ENCODE data around the gene POLA1.

DNA sequence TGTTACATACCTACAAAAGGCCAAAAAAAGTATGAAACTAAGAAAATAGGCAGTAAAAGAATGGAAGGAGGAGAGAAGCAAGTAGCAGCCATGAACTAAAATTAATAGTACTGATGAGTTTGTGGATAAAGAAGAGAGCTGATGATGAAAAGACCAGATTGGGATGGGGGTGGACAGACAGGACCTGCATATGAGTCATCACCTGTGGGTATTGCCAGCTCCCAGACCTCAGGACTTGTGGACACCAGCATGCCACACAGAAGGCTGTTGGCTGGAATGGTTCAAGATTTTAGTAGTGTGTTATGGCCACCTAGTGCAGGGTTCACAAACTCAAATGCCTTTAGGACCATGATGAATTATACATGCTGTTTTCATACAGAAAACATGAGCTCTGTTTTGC is 263.1 kb downstream of the POLA1 start:
- TF ChIP-seq, protein P1, sequence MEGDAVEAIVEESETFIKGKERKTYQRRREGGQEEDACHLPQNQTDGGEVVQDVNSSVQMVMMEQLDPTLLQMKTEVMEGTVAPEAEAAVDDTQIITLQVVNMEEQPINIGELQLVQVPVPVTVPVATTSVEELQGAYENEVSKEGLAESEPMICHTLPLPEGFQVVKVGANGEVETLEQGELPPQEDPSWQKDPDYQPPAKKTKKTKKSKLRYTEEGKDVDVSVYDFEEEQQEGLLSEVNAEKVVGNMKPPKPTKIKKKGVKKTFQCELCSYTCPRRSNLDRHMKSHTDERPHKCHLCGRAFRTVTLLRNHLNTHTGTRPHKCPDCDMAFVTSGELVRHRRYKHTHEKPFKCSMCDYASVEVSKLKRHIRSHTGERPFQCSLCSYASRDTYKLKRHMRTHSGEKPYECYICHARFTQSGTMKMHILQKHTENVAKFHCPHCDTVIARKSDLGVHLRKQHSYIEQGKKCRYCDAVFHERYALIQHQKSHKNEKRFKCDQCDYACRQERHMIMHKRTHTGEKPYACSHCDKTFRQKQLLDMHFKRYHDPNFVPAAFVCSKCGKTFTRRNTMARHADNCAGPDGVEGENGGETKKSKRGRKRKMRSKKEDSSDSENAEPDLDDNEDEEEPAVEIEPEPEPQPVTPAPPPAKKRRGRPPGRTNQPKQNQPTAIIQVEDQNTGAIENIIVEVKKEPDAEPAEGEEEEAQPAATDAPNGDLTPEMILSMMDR (IDR thresholded peaks at IDR 0.05), result no peak
- TF ChIP-seq POLR2A (IDR thresholded peaks at IDR 0.05), result no peak
